ENCODE data around the gene EIF2B5.
"Not testable (repeated sequence)": the region's sequence is repeated elsewhere in the genome, so short reads cannot be mapped to it uniquely, and the experiment has no call there.

The EIF2B5 gene

DNA sequence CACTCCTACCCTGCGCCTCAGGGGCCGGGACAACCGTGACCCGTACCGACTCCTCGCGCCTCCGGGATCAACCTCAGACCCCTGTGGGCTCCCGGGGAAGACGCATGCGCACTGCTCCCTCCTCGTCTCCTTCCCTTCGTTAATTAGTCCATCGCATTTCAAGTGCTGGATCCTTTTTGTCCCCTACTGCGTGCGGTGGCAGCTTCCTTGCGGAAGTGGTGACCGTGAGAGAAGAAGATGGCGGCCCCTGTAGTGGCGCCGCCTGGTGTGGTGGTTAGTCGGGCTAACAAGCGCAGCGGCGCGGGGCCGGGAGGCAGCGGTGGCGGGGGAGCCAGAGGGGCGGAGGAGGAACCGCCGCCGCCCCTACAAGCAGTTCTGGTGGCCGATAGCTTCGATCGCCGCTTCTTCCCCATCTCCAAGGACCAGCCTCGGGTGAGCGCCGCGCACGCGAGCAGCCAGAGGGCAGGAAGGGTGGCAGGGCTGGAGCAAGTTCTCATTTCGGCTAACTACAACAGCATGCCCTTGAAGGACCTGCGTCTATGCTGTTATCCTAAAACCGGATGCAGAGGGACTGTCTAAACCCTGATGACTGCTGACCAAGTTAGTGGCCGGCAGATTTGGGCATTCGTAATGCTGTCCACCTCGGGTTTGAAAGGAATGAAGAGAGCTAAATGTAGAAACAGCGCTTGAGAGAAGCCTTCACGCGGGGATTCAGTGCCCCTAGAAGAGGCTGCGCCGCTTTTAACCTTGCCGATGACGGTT is at the start of gene EIF2B5:
Gene EIF2B5 (plus strand): TSS at position 210 of the 762 bp plus-strand sequence. CDS start 28 bp downstream, at position 238.
- peak; percentile 93 to 95 for DNase-seq

DNA sequence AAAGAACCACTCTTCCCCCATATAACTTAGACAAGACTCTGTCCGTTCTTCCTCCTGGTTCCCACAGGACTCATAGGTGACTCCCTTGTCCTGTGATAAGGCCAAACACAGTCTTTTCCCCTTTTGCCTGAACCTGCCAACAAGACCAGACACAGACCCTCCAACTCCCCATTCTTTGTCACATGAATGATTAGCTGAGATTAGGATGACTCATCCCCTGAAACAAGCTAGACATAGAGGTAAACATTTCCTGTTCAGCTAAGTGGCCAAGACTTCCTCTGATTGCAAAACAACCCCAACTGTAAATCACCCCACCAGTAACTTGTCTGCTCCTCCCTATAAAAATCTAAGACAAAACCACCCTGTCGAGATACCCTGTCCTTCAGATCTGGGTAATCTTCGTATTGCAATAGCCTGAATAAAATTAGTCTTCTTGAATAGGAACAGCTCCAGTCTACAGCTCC is 49.7 kb upstream of the EIF2B5 start:
- peak; percentile 50 to 58 for DNase-seq

DNA sequence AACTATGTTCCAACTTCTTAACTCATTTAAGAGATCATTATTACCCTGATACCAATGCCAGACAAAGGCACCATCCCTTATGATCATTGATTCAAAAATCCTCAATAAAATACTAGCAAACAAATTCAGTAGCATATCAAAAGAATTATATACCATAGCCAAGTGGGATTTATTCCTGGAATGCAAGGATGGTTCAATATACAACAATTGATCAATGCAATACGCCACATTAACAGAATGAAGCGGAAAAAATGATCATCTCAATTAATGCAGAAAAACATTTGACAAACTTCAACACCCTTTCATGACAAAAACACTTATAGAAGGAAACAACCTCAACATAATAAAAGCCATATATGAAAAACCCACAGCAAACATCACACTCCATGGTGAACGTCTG is 43.0 kb upstream of the EIF2B5 start:
- DNase-seq = no peak

DNA sequence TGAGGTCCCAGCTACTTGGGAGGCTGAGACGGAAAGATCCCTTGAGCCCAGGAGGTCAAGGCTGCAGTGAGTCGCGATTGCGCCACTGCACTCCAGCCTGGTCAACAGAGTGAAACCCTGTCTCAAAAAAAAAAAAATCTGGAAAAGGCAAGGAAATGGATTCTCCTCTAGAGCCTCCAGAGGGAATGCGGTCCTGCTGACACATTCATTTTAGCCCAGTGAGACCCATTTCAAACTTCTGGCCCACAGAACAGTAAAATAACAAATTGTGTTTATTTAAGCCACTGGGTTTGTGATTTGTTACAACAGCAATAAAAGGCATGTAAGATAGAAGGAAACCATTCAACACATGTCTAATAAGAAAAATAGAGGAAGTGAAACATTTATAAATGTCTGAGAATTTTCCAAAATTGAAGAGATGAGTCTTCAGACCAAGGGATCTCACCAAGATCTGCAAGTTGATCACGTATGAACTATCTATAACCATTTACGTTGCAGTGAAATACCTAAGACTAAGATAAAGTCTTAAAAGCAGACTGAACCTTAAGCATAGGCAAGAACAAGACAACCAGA is 38.3 kb upstream of the EIF2B5 start, which contains the start of gene HTR3E:
Gene HTR3E (plus strand): TSS at position 254 of the 573 bp plus-strand sequence. CDS start 466 bp downstream, outside the sequence.
- no peak for DNase-seq

DNA sequence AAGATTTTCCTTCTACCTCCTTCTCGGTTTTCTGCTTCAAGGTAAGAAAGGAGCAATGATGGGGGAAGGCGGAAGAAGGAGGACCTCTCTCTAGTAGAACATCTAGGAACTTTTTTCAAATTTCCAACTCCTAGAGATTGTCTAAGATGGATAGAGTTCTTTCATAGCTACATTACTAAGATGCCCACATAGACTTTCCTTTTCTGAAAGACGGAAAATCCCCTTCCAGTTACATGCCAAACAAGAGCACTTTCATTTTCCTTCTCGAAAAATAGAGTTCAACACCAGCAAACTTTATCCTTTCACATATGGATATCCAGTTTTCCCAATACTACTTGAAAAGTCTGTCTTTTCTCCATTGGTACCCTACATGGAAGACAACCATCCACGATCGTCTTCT is 37.6 kb upstream of the EIF2B5 start:
- DNase-seq = no peak

DNA sequence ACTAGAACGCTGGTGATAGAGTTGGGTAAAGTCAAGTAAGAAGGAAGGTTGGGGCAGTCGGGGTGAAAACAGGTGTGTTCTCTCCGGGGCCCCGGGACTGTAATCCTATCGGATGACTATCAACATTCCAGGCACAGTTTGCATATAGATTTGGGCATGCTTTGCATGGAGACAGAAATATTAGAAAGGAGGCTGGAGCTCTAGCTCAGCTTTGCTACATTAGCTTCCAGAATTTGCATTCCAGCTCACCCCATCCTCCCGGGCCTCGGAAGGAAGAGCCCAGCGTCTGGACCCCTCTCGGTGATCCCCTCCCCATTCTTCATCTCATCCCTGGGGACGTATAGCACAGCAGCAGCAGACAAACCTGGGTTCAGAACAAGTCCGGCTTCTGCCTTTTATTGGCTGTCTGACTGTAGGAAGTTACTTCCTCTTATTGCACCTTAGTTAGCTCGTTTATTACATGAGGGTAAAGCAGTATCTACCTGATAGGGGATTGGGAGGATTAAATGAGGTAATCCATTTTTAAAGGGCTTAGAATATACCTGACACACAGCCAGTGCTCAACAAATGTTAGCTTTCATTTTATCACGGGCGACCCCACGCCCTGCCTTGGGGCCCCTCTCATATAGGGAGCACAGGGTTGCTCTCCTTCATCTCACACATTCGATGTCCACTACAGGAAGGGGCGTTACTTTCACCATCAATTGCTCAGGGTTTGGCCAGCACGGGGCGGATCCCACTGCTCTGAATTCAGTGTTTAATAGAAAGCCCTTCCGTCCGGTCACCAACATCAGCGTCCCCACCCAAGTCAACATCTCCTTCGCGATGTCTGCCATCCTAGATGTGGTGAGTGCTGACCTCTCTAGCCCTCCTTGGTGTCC is 35.1 kb upstream of the EIF2B5 start:
- DNase-seq = no peak

DNA sequence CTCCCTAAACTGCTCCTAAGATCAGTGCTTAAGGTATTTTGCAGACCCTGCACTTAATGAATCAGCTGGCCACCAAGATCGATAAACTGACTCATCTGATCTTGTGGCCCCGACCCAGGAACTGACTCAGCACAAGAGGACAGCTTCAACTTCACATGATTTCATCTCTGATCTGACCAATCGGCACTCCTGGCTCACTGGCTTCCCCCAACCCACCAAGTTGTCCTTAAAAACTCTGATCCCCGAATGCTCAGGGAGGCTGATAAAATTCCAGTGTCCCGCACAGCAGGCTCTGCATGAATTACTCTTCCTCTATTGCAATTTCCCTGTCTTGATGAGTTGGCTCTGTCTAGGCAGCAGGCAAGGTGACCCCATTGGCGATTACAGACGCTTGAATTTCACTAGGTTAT is 24.8 kb upstream of the EIF2B5 start:
- no peak for DNase-seq

DNA sequence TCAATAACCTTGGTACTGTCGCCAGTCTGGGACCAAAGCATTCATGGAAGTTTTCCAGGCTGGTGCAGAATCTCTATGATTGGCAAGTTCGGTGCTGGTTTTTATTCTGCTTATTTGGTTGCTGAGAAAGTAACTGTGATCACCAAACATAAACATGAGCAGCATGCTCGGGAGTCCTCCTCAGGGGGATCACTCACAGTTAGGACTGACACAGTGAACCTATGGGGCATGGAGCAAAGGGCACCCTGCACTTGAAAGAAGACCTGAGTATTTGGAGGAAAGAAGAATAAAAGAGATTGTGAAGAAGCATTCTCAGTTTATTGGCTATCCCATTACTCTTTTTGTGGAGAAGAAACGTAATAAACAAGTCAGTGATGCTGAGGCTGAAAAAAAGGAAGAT is 19.1 kb upstream of the EIF2B5 start:
- no peak for DNase-seq

DNA sequence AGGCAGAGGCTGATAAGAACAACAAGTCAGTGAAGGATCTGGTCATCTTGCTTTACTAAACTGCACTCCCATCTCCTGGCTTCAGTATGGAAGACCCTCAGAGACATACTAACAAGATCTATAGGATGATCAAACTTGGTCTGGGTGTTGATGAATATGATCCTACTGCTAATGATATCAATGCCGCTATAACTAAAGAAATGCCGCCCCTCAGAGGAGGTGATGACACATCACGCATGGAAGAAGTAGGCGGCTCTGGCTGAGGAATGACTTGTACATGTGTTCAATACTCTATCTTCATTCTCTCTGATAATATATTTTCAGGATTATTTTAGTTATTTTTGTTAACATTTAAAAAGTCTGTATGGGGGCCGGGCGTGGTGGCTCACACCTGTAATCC is 17.5 kb upstream of the EIF2B5 start:
- no peak for DNase-seq

DNA sequence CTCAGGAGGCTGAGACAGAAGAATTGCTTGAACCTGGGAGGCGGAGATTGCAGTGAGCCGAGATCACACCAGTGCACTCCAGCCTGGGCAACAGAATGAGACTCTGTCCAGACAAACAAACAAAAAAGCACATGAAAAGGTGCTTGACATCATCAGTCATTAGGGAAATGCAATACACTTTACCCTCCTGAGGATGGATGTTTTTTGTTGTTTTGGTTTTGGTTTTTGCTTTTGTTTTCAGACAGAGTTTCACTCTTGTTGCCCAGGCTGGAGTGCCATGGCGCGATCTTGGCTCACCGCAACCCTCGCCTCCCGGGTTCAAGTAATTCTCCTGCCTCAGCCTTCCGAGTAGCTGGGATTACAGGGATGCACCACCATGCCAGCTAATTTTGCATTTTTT is 14.1 kb upstream of the EIF2B5 start:
- DNase-seq = not testable (repeated sequence)

DNA sequence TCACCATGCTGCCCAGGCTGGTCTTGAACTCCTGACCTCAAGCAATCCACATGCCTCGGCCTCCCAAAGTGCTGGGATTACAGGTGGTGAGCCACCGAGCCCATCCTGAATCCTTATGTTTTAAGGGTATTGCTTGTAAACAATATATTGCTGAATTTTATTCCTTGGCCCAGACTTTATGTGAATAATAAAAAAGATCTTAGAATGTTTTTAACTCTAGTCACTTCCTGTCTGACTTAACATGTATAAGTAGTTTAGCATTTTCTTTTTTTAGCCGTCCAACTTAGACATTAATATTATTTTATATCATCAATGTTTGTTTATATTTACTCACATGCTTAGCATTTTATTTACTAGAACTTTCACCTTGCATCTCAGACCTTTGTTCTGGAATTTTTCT is 9.2 kb upstream of the EIF2B5 start:
- no peak for DNase-seq

DNA sequence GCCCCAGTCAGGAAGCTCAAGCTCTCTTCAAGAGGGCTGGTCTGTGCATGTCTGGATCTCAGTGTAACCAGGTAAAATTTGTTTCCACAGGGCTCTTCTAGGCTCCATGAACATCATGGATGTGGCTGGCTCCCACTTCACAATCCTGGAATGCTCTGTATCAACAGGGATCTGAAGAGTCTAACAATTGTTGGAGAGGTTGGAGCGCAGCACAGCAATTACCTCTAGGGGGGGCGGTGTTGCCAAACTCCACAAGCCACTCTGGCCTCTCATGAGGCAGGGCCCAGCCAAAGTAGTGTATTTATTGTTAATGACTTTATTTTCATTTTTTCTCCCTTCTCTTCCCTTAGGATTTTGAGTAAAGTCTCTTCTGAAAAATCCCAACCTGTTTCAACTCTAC is 6.1 kb upstream of the EIF2B5 start:
- peak; percentile 31 to 57 for DNase-seq

DNA sequence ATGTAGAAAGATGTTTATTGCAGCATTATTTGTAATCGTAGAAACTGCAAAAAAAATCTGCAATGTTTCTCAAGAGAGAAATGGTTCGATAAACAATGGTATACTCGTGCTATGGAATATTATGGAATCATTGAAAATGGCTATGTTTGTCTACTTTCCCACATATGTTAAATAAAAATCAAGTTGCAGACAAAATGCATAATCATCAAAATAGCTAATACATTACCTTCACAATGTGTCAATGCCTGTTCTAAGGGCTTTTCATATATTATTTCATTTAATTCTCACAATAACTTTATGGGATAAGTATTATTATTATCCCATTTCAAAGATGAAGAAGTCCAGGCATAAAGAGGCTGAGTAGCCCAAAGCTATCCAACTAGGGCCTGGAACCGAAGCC is 2.2 kb upstream of the EIF2B5 start:
- no peak for DNase-seq

DNA sequence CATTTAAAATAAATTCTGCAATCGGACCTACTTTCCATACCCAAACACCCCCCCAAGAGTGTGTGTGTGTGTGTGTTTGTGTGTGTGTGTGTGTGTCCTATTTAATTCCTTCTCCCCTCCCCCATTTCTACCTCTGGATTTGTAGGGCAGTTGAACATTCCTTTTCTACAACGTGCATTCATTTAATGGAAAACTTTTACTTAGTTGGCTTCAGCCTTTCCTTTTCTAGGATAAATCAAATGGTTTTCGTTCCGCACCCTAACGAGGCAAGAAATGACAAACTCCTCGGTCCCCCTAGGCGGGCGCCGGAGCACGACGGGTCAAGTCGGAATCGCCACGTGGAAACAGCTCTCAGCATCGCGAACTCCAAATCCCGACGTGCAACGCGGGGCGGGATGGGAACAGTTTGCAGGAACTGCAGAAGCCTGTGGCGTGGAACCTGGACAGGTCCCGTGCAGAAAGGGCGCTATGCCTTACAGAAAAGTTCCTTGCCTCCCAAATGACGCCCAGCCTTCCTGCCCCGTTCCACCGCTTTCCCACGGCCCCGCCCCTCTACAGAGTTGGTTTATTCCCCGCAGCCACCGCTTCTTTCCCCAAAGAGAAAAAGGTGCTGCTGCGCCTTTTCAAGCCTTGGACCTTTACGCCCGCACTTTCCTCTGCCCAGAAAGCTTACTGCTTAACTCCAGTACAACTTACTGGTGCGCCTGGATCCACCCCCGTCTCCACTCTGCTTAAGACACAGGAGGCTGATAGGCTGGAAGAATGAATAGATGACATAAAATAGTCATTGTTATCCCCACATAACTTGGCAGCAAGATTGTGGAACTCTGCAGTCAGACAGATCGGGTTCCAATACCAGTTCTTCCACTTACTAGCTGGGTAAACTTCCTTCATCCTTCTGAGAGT is 1.1 kb upstream of the EIF2B5 start:
- peak; percentile 81 to 82 for DNase-seq

DNA sequence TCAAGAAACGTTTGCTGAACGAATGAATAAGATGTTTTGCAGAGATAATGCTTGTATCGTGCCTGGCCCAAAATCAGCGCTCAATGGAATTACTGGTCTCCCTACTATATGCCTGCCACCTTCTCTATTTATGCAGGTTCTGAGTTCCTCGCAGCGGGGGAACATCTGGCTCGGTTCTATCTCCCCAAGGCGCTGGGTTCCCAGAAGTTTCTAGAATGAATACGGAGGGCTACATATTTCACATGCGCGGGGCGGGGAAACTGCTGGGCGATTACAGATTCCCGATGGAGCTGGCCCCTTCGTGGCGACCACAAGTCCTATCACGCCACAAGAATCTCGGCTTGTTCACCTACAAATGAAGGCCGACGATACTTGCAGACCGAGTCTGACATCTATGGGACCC is 411 bp upstream of the EIF2B5 start:
- peak in 1 of 2 experiments; percentile 38 for DNase-seq

DNA sequence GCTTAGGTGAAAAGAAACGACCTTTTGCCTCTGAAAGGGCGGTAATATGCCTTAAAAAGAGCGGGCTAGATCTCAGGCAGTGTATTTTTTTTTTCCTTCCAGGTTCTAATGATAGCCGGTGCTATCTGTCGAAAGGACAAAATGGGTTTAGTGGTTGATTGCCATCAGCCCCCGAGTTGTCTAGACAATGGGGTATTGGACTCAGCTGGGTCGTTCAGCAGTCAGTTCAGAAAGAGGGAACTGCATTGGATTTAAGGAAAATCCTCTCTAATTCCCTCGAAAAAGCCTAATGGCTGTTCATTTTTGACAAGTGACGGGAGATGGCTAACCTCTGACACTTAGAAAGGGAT is 728 bp downstream of the EIF2B5 start:
- no peak for DNase-seq

DNA sequence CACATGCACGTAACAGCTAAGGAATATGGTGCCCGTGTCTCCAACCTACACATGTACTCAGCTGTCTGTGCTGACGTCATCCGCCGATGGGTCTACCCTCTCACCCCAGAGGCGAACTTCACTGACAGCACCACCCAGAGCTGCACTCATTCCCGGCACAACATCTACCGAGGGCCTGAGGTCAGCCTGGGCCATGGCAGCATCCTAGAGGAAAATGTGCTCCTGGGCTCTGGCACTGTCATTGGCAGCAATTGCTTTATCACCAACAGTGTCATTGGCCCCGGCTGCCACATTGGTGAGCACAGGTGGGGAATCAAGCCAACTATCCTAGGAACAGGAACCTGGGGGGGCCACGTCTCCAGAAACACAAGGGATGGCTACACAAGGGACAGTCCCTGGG is 5.3 kb downstream of the EIF2B5 start:
- no peak for DNase-seq

DNA sequence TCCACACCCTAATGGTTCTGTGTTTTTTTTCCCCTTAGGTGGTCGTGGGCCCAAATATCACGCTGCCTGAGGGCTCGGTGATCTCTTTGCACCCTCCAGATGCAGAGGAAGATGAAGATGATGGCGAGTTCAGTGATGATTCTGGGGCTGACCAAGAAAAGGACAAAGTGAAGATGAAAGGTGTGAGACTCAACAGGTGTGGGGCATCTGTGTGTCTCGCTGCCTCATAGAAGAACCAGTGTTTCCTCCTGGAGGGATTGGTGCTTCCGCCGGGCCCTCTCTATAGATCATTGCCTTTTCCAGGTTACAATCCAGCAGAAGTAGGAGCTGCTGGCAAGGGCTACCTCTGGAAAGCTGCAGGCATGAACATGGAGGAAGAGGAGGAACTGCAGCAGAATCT is 7.0 kb downstream of the EIF2B5 start:
- DNase-seq = no peak

DNA sequence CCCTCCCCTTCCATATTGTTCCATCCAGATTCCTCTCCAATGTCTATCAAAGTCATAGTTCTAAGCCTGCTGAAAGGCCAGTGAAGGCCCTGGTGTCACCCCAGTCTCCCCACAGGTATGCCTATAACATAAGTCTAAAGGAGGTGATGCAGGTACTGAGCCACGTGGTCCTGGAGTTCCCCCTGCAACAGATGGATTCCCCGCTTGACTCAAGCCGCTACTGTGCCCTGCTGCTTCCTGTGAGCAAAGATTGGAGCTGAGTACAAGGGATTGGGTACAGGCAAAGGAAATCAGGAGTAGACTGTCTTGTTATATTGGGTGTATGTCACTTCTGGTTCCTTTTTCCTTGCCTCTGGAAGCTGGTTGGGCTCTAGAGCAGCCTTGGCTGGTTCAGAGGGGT is 8.2 kb downstream of the EIF2B5 start:
- DNase-seq = no peak

DNA sequence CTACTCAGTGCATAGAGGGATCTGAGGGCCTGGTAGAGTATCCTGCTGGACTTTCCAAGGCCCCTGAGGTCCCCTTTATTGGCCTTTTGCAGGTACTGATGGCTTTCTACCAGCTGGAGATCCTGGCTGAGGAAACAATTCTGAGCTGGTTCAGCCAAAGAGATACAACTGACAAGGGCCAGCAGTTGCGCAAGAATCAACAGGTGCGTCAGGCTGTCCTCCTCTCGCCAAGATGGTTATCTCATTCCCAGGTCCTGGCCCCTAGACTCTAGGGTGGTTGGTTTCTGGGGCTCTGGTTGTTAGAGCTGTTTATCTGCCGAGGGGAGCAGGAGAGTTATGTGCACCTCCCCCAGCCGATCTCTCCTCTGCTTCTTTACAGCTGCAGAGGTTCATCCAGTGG is 9.3 kb downstream of the EIF2B5 start:
- no peak for DNase-seq

DNA sequence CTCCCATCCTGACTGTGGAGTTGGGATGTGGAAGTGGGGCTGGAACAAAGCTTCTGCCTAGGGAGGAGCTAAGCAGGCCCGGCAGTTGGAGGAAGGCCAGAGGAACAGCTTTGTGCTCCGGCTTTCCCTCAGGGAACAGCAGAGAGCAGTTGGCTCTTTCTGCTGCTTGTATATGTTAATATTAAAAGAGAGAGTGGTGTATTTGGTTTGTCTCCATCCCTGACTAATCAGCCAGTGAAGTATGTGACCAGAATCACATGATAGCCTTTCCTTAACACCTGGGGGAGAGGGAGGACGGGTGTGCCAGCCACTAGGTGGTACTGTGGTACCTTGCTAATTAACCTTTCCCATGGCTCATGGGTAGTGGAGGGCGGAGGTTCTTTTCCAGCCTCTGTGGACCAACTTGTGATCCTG is 10.0 kb downstream of the EIF2B5 start:
- no peak for DNase-seq

DNA sequence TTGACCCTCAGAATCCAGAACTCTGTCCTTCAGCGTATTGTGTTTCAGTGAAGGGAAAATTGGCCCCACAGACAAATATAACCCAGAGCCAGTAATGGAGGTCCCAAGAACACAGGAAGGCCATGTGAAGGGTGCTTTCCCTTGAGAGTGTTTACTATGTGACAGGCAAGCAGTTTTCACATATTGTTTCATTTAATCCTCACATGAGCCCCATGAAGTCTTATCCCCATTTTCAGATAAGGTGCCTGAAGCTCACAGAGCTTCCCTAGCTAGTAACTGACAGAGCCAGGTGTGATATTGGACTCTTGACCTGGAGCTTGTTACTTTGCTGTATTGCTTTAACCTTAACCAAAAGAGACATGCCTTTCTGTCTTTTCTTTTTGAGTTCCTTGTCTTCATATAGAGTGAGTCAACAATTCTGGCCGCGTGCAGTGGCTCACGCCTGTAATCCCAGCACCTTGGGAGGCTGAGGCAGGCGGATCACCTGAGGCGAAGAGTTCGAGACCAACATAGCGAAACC is 10.7 kb downstream of the EIF2B5 start:
- no peak for DNase-seq

All from AML-193 (cell line).